Activated naive CD8-positive, alpha-beta T cell treated with anti-CD3 and anti-CD28 coated beads for 36 hours (primary cell): ENCODE results near the gene GOLIM4. TPM values are rescaled to one million over a fixed set of nuclear protein-coding genes. Genes with fewer than 3 reads are reported as not detected.

Experiments
- DNase-seq: peaks from one replicate; pipeline ENCODE4 v3.0.0; 2021
- H3K27ac Mint-ChIP-seq: one replicate; pipeline ENCODE4 v1.8.0; 2022; ENCODE audit warnings: mild to moderate bottlenecking, moderate library complexity, mixed read lengths
- H3K27me3 Mint-ChIP-seq: one replicate; pipeline ENCODE4 v1.8.0; 2022; ENCODE audit warnings: mild to moderate bottlenecking, mixed read lengths
- H3K36me3 Mint-ChIP-seq: one replicate; pipeline ENCODE4 v1.8.0; 2021; ENCODE audit warnings: mild to moderate bottlenecking, mixed read lengths
- H3K4me1 Mint-ChIP-seq: one replicate; pipeline ENCODE4 v1.8.0; 2021; ENCODE audit warnings: mixed read lengths
- H3K4me3 Mint-ChIP-seq: one replicate; pipeline ENCODE4 v1.8.0; 2022; ENCODE audit warnings: mild to moderate bottlenecking, moderate library complexity, mixed read lengths
- H3K9me3 Mint-ChIP-seq: one replicate; pipeline ENCODE4 v1.8.0; 2022; ENCODE audit warnings: mixed read lengths
- total RNA-seq, 2 experiments: library from RNA; stranded (reverse); gene quantifications; one replicate each; pipeline ENCODE4 v1.2.3, GENCODE V29; 2021

The GOLIM4 gene
- total RNA-seq, 2 experiments from 2014 or later = 6.1 to 6.5 TPM

DNA sequence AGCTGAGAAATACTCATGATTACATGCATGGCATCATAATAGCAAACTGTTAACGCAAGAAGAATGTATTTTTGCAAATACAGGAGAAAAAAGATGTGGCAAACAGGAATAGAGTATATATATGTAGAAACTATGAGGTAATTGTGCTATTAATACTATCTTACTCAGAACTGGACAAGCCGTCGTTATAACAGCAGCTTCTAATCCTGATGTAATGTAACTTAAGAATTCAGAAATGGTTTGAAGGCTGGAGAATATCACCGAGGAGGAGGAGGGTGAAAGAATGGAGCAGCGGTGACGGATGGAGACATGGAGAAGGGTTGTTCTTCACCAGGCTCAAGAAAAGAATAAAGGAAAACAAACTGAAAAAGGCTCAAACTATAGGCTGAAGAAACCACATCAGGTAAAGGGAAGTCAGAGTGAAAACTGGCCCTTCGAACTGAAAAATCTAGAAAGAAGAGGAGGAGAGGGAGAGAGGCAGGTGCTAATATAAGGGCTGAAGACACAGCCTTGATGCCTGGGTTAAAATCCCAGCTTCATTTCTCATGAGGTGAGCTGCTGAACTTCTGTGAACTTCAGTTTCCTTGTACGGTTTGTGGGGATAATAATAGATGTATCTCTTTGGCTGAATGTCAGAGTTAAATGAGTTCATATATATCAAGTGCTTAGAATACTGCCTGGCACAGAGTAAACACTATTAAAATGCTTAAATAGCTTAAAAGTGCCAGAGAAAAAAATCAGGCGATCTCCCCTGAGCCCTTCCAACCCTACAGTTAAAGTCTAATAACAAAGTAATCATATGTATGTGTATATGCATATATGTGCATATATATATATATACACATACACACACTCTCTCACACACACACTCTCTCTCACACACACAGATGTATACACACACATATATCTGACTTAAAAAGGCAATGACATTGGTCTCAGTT, 43.9 kb downstream of the GOLIM4 start:
- peaks cover 9% of the 10 kb centered on the region for H3K27me3 Mint-ChIP-seq
- no peak overlapping the region for H3K27ac Mint-ChIP-seq
- H3K9me3 Mint-ChIP-seq = peaks cover 4% of the 10 kb centered on the region
- no peak overlapping the region for H3K4me3 Mint-ChIP-seq
- no peaks in the 10 kb centered on the region for H3K4me1 Mint-ChIP-seq
- DNase-seq = no peak
- peaks cover 2% of the 10 kb centered on the region for H3K36me3 Mint-ChIP-seq

DNA sequence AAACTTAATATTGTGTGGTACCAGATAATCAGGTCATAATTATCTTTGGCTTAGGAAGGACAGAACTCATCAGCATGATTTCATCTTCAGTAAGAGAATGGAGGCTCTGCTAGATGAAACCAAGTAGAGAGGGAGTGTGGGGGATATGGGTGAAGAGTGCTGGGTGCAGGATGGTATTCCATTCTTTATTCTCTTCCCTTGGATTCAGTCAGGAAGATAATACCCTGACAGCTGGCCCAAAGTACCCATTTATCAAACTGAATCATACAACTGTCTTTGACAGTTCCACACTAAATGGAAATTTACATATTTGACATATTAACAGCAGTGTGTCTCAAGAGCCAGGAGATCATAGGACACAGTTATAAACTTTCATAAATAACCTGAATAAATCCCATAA, 44.7 kb downstream of the GOLIM4 start:
- Mint-ChIP-seq H3K27ac (no peak overlapping the region), H3K9me3 (peaks cover 2% of the 10 kb centered on the region), H3K4me3 (no peak overlapping the region), H3K36me3 (peaks cover 2% of the 10 kb centered on the region), H3K4me1 (no peaks in the 10 kb centered on the region), H3K27me3 (peaks cover 9% of the 10 kb centered on the region)
- DNase-seq = no peak

DNA sequence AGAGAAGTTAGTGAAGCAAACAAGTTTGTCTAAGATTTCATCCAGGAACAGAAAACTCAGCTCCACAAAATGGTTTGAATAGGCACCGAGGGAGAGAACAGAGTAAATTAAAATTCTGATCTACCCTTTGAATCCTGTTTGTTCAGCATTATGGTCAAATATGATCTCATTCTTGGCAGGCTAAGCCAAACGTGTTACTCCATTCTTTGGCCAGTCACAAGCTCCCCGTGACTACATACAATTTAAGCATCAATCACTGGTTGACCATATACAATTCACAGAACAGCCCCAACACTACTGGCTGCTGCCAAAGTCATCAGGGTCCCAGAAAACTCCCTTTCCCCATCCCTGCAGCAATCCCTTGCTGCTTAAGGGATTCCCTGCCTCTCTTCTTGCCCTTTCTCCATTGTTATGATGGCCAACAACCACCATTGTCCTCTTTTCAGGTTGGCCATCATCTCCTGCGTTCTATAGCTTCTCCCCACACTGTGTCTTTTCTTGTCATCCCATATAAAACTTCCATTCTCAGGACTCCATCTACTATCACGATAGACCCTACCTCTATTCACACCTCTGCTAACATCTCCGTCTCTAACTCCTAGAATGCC, 46.3 kb downstream of the GOLIM4 start:
- Mint-ChIP-seq H3K4me3 (no peak overlapping the region), H3K27me3 (peaks cover 3% of the 10 kb centered on the region), H3K36me3 (no peaks in the 10 kb centered on the region), H3K27ac (no peak overlapping the region), H3K9me3 (peaks cover 2% of the 10 kb centered on the region), H3K4me1 (no peaks in the 10 kb centered on the region)
- DNase-seq = no peak

DNA sequence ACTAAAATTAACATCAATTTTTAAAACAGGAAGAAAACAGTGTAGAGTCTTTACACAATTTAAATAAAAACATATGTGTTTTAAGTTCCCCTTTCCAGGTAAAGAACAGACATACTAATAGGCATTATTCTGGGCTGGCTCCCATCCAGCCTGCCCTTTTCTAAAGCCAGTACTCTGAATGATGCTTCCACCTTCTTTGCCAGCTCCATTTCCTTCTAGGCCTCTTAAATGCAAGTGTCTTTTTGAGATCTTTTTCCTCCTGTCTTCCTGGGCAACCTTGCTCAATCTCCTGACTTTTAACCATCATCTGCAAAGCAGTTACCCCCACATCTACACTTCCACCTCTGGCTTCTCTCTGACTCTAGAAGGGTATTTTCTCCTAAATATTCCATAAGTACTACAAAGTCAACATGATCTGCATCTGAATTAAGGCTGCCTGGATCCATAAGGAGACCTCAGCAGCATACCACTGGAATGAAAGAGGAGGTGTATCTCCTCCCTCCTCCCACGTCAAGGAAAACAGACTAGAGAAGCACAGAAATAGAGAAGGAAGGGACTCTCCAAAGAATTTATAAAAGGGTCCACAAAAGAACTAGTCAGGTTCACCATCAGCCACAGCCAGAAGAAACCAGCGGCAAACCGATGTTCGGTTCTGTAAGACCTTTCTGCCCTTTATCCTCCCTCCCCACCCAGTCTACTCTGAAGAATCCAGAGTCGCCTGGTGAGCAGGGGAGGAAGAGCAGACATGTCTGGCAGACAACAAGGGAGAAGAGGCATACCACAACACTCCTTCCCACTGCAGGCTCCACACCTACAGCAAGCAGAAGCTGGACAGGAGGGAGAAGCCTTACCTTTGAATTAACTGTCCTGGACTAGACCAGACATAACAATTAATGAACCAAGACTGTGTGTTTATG, 47.1 kb downstream of the GOLIM4 start:
- no peak for DNase-seq
- Mint-ChIP-seq H3K27me3 (peaks cover 3% of the 10 kb centered on the region), H3K36me3 (no peaks in the 10 kb centered on the region), H3K9me3 (no peaks in the 10 kb centered on the region), H3K27ac (no peak overlapping the region), H3K4me1 (no peaks in the 10 kb centered on the region), H3K4me3 (no peak overlapping the region)

DNA sequence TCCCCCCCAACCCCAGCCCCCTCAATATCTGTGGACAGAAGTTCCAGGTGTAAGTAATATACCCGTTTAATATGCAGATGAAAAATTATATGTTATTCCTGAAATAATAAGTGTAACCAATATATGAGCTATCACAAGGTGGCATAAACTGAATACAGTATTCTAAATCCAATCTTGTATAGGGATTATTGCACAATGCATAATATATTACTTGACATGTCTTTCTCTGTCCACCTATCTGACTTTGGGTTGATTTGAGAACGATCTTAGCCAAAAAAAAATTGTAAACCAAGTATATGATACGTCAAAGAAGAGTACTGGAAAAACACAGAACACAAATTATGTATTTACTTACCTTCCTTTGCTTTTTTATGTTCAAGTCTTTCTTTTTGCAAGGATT, 47.8 kb downstream of the GOLIM4 start:
- Mint-ChIP-seq H3K9me3 (no peaks in the 10 kb centered on the region), H3K27me3 (peaks cover 3% of the 10 kb centered on the region), H3K4me3 (no peak overlapping the region), H3K4me1 (no peaks in the 10 kb centered on the region), H3K27ac (no peak overlapping the region), H3K36me3 (no peaks in the 10 kb centered on the region)
- DNase-seq = no peak

DNA sequence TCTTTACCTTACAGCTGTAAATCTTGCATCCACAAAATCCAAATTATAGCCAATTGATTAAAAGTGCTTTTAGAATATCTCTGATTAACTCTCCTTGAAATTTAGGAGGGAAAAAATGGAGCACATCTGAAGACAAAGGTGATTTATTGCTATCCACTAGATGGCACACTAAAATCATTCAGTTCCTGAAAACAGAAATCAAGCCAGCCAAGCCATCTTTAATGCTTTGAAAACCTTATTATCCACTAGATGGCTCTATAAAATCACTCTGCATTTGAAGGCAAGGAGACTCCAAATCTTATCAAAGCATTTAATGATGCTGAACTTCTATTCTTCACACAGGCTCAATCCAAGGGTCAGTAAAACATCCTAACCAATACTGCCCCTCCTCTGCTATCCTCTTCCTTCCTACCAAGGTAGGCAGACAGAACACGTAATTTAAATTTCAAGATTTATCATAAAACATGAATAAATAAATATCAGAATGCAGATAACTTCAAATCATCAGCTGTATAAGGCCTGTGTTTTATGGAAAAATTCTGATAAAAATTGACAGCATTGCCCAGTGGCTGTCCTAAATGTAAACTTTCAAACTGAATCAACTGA, 48.4 kb downstream of the GOLIM4 start:
- H3K36me3 Mint-ChIP-seq = no peaks in the 10 kb centered on the region
- H3K4me3 Mint-ChIP-seq = no peak overlapping the region
- DNase-seq = no peak
- H3K4me1 Mint-ChIP-seq = no peaks in the 10 kb centered on the region
- H3K9me3 Mint-ChIP-seq = no peaks in the 10 kb centered on the region
- no peak overlapping the region for H3K27ac Mint-ChIP-seq
- peaks cover 3% of the 10 kb centered on the region for H3K27me3 Mint-ChIP-seq

DNA sequence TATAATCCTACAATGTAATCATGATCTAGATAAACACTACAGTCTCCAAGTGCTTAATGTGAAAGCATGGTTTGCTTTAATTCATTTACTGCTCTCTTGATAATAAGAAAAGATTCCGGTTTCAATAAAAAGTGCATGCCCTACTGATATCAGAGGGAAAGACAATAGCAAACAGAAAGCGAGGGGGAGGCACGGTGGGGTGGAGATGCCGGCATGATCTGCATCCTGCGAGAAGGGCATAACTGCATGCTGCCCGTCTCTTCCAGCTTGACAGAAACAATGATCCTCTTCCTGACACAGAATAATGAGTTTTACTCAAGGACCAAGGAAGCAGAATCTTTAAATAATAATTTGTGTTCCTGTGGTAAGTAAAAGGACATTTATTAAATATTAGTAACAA, 51.7 kb downstream of the GOLIM4 start:
- H3K4me3 Mint-ChIP-seq = no peak overlapping the region
- H3K36me3 Mint-ChIP-seq = no peaks in the 10 kb centered on the region
- no peaks in the 10 kb centered on the region for H3K27me3 Mint-ChIP-seq

DNA sequence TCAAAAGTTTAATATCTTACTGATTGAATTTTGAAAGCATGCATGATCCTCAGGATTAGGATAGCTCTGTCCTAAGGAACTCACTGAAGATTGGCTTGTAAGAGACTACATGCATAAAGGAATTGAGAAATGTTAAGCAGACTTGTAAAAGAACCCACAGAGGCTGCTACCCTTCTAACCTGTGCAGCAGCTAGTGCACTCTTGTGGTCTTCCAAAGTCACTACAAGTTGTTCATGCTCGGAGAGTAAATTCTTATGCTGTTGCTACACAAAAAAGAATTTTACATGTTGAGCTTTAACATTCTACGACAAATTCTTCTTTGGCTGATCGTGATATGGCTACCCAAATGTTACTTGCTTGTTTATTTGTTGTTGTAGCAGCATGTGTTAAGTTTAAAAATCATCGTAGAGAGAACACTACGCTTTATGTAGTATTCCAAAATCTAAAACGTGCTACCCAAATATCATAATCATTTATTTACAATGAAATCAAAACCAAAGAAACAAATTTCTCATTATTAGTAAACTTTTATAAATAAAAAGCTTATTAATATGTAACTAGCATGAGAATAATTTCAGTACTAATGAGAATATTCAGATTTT, 55.0 kb downstream of the GOLIM4 start:
- Mint-ChIP-seq H3K36me3 (no peaks in the 10 kb centered on the region), H3K27ac (no peak overlapping the region), H3K9me3 (no peaks in the 10 kb centered on the region), H3K4me3 (no peak overlapping the region), H3K4me1 (no peaks in the 10 kb centered on the region), H3K27me3 (no peaks in the 10 kb centered on the region)
- DNase-seq = no peak

More for the DNA sequence above, 51.7 kb downstream of the GOLIM4 start:
- no peak for DNase-seq
- Mint-ChIP-seq H3K27ac (no peak overlapping the region), H3K9me3 (no peaks in the 10 kb centered on the region), H3K4me1 (no peaks in the 10 kb centered on the region)

DNA sequence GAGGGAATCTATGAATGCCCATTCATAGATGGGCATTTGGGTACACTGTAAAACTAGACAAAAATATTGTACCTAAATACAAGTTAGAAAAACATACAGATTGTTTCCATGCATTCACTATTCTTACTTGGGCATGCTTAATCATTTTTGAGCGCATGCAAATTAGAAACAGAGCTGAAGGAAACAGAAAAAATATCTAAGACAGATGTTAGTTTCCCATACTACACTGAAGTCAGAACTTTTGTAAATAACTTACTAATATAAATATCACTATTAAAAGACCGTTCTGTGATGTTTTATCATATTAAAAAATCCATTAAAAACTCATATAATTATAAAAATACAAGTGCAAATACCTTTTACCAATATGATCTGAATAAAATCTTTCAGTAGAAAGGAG, 58.7 kb downstream of the GOLIM4 start:
- H3K27ac Mint-ChIP-seq = no peak overlapping the region
- peaks cover 4% of the 10 kb centered on the region for H3K36me3 Mint-ChIP-seq
- H3K4me1 Mint-ChIP-seq = no peaks in the 10 kb centered on the region
- no peak overlapping the region for H3K4me3 Mint-ChIP-seq
- no peaks in the 10 kb centered on the region for H3K9me3 Mint-ChIP-seq
- no peaks in the 10 kb centered on the region for H3K27me3 Mint-ChIP-seq
- no peak for DNase-seq

DNA sequence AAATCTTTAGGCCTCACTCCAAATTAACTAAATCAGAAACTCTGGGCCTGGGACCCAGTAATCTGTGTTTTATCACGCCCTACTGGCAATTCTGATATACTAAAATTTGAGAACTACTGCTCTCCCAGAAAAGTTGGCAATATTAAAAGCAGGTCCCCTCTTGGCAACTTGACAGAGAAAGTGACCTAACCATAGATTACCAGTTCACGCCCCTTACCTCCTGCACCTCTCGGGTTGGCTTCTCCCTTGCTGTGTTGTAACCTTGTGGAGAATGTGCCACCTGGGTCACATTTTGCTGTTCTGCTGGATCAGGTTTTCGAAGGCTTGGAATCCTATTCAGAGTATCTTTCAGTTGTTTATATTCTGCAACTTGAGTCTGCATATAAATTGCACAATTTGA, 59.1 kb downstream of the GOLIM4 start:
- Mint-ChIP-seq H3K36me3 (peaks cover 4% of the 10 kb centered on the region), H3K27me3 (no peaks in the 10 kb centered on the region), H3K27ac (no peak overlapping the region), H3K4me3 (no peak overlapping the region), H3K9me3 (no peaks in the 10 kb centered on the region), H3K4me1 (no peaks in the 10 kb centered on the region)
- no peak for DNase-seq

DNA sequence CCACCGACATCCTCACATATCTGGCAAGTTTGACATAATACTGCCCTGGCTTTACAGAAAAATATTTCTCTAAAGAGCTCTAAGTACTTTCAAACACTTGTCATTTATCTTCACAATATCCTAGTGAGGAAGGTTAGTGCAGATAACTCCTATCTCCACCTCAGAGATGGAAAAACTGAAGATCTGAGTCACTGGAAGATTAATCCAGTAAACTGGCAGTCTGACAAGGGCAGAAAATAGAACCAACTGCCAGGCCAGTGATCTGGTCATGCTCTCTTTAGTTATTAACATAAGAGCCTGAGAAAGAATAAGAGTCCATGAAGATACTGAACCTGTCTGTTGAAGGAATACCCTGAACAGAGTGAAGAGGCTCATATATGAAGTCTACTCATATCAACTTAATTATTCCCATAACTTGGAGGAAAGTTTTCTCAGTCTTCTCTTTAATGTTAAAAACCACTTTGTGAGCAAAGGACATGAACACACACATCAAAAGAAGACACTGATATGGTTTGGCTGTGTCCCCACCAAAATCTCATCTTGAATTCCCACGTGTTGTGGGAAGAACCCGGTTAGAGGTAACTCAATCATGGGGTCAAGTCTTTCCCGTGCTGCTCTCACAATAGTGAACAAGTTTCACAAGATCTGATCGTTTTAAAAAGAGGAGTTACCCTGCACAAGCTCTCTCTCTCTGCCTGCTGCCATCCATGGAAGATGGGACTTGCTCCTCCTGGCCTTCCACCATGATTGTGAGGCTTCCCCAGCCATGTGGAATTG, 61.4 kb downstream of the GOLIM4 start:
- no peak for DNase-seq
- H3K27ac Mint-ChIP-seq = no peak overlapping the region

DNA sequence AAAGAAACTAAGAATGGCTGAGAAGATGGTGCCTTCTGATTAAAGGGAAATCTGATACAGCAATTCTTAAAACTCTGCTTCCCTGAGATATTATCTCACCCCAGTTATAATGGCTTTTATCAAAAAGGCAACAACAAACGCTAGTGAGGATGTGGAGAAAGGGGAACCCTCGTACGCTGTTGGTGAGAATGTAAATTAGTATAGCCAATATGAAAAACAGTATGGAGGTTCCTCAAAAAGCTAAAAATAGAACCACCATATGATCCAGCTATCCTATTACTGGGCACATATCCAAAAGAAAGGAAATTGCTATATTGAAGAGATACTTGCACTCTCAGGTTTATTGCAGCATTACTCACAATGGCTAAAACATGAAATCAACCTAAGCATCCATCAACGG, 65.1 kb downstream of the GOLIM4 start:
- Mint-ChIP-seq H3K4me1 (no peaks in the 10 kb centered on the region), H3K4me3 (no peak overlapping the region), H3K27me3 (peaks cover 8% of the 10 kb centered on the region), H3K36me3 (peaks cover 10% of the 10 kb centered on the region), H3K27ac (no peak overlapping the region), H3K9me3 (no peaks in the 10 kb centered on the region)
- DNase-seq = no peak

More for the DNA sequence above, 61.4 kb downstream of the GOLIM4 start:
- Mint-ChIP-seq H3K27me3 (no peaks in the 10 kb centered on the region), H3K4me1 (no peaks in the 10 kb centered on the region), H3K36me3 (peaks cover 4% of the 10 kb centered on the region), H3K4me3 (no peak overlapping the region), H3K9me3 (no peaks in the 10 kb centered on the region)

DNA sequence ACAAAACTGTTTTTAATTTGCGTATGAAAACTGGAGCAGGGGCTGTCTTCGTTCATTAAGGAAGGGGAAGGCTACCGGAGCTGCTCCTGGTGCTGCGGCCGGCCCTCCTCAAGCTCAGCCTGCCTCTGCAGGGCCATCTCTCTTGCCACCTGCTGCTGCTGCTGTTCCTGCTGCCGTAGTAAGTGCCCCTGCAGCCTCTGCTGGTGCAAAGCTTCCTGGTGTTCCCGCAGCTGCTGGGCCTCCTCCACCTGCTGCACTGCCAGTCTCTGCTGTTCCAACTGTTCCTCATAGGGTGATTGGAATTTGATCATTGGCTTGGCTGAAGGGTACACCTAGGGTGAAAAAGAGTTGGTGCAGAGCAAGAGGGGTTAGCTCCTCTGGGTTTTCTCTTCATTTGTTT, 66.0 kb downstream of the GOLIM4 start:
- Mint-ChIP-seq H3K9me3 (no peaks in the 10 kb centered on the region), H3K4me3 (no peak overlapping the region), H3K27ac (no peak overlapping the region), H3K4me1 (peaks cover 7% of the 10 kb centered on the region), H3K36me3 (peaks cover 13% of the 10 kb centered on the region), H3K27me3 (peaks cover 8% of the 10 kb centered on the region)
- DNase-seq = no peak

DNA sequence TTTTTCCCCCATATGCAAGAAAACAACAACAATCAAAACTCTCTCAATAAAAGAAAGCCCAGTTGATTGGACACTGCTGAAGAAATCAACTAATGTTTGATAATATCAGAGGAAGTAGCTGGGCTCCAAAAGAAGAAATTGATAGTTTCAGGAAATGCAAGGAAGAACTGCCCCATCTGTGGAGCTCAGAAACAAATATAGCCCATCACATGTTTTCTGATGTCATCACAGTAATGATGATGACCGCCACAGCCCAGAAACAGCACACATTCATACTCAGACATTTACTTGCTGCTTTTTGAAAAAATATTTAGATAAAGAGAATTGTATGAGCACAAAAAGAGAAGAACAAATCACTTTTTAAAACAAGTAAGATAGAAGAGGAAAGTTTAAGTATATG, 67.6 kb downstream of the GOLIM4 start:
- Mint-ChIP-seq H3K9me3 (no peaks in the 10 kb centered on the region), H3K36me3 (peaks cover 21% of the 10 kb centered on the region), H3K4me1 (peaks cover 21% of the 10 kb centered on the region), H3K27ac (no peak overlapping the region), H3K4me3 (no peak overlapping the region), H3K27me3 (peaks cover 8% of the 10 kb centered on the region)
- DNase-seq = no peak
